ENCODE measurements around the gene DNAH9.

The DNAH9 gene

DNA sequence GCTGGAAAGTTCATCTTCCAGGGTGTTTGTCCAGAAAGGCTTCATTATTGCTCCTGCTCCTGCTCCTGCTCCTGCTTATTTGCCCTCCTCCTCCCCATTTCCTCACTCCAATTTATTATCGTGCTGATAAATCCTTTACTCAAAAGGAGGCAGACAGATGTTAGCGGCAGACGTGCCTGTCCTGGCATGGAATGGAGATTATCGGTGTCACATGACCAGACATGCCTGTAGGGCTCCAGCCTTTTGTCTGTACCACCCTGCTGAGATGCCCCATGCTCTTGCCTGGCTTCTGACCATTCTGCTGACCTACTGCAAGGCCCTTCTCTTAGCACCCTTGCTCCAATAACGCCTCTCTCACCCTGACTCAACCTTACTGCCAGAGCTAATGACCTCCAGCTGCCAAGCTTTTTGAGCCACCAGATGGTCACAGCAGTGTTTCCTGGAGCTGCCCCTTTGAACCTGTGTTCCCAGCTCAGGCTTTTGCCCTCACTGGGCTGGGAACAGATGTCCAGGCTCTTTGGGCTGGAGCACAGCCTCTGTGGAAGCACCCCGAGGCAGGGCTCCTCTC, 12.8 kb downstream of the DNAH9 start:
- no peak for DNase-seq (ENCODE audit: low read depth)

- DNase-seq (ENCODE audit: low read depth), result no peak
Observed at GRCh38 chr17:11612956-11613355, 14.7 kb downstream of the DNAH9 start.

DNA sequence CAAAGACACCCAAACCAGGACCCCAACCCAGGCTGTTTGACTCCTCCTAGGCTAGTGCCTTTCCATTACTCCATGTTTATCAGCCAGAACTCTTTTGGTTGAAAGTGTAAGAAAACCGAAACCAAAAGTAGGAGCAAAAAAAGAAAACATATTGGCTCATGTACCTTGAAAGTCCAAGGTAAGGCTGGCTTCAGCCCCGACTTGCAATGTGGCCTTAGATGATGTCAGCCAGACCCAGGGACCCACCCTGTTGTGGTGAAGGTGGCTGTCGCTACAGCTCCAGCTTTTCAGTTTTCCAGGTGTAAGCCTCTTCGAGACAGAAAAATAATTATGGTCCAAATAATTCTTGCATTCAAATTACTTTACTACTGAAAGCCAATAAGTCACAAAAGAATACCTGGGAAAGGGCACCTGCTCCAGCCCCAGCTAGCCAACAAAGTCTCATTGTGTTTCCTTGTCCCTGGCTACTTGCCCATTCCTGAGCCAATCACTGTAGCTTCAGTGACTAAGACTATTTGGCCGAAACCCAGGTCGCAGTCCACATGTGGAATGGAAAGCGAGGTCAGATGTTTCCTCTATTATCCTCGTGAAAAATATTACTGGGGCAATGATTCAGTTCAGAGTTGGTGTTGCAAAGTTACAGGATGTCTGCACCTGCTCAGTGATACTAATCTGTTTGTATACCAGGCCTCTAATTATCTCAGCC, 20.7 kb downstream of the DNAH9 start:
- DNase-seq (ENCODE audit: low read depth), result no peak

- DNase-seq (ENCODE audit: low read depth), result no peak
Observed at GRCh38 chr17:11622492-11622891, 24.2 kb downstream of the DNAH9 start.

GRCh38 chr17:11624976-11625375, 26.7 kb downstream of the DNAH9 start:
- no peak for DNase-seq (ENCODE audit: low read depth)

- no peak for DNase-seq (ENCODE audit: low read depth)
Observed at GRCh38 chr17:11625878-11626277, 27.6 kb downstream of the DNAH9 start.

- DNase-seq (ENCODE audit: low read depth), result no peak
Observed at GRCh38 chr17:11627301-11627940, 29.2 kb downstream of the DNAH9 start.

DNA sequence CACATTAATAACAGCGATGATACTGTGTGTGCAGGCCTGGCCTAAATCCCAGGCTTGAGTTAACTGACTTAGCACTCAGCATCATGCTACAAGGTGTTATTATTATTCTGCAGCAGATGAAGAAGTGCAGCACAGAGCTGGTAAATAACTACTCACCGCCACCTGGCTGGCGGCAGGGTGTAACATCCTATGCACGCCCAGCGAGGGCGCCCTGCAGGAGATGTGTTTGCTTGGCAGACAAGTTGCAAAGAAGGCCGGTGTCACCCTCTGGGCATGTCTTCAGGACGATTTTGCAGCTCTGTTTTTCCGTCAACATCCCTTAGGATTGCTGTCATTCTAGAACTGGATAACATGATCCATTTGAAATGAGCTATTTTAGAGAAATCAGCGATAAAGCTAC, 30.1 kb downstream of the DNAH9 start:
- no peak for DNase-seq (ENCODE audit: low read depth)

DNA sequence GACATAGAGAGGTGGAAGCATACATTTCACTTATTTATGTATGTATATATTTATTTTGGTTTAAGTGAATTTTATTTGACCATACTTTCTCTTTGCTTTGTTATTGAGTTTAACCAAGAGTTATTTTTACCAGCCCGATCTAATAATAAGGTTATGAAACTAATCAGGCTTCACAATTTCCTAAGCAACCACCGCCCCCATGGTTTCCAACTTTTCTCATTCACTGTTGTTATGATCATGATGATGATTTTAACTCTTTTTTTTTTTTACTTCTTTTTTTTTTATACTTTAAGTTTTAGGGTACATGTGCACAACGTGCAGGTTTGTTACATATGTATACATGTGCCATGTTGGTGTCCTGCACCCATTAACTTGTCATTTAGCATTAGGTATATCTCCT, 30.6 kb downstream of the DNAH9 start:
- no peak for DNase-seq (ENCODE audit: low read depth)

DNA sequence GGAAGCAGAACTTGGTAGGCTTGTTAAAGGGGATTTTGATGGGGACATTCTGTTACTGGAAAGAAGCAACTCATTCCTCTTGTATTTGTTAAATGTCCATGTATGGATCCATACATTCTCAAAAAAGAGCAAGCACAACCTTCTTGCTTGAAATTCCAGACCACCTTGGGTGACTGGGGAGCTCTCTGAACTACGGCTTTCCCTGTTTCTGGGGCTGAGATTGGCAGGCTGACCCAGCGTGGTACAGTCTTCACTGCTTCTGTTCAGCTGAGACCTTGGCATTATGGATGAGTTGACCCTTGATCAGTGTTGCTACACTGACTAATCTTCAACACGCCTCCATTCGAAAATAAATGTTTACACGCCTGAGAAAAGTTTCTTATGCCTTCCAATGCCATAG, 38.5 kb downstream of the DNAH9 start:
- no peak for DNase-seq (ENCODE audit: low read depth)

GRCh38 chr17:11637796-11638195, 39.5 kb downstream of the DNAH9 start:
- DNase-seq (ENCODE audit: low read depth), result no peak

- no peak for DNase-seq (ENCODE audit: low read depth)
Observed at GRCh38 chr17:11638700-11639265, 40.5 kb downstream of the DNAH9 start.

DNA sequence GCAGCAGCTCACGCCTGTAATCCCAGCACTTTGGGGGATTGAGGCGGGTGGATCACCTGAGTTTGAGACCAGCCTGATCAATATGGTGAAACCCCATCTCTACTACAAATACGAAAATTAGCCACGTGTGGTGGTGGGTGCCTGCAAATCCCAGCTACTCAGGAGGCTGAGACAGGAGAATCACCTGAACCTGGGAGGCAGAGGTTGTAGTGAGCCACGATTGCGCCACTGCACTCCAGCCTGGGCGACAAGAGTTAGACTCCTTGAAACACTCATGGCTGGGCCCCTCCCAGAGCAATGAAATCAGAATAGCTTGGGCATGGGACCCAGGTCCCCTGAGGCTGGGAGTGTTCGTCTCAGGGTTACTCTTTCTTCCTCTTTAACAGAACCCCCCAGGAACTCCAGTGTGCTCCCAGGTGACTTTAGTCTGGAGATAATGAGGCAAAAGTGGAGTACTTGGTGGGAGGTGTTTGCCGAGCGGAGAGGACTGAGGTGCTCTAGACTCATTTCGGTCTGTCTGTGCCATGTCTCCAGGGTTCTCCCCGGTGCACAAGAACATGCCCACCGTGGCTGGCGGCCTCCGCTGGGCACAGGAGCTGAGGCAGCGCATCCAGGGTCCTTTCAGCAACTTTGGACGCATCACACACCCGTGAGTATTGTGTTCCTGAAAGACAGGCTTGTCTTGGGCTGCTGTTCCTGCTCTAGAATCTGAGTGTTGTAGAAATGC, 41.6 kb downstream of the DNAH9 start:
- no peak for DNase-seq (ENCODE audit: low read depth)

GRCh38 chr17:11640463-11640814, 42.2 kb downstream of the DNAH9 start:
- DNase-seq (ENCODE audit: low read depth), result no peak

- no peak for DNase-seq (ENCODE audit: low read depth)
Observed at GRCh38 chr17:11641521-11642275, 43.4 kb downstream of the DNAH9 start.

DNA sequence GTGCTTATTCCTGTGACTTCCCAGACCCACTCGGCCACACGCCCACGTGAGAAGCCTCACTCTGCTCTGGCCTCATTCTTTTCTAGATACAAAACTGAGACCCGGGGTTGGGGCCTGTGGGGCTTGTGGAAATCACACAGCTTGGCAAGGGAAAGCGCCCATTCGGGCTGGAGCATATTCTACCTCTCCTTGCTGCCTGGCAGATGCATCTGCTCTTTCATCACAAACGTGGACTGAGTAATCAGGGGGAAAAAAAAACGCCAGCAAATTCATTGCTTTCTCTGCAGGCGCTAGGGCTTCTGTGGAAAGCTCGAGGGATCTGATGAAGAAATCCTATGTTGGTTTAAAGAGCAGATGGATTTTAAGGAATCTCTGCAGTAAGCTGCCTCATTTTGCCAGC, 44.4 kb downstream of the DNAH9 start:
- DNase-seq (ENCODE audit: low read depth), result no peak

DNA sequence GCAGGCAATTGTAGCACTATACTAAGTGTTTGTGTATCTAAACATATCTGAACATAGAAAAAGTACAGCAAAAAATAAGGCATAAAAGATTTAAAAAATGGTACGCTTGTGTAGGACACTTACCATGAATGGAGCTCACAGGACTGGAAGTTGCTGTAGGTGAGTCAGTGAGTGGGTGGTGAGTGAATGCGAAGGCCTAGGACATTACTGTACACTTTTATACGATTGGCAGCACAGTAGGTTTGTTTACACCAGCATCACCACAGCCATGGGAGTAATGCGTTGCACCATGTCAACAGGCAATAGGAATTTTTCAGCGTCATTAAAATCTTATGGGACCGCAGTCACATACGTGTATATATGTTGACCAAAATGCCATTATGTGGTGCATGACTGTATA, 45.6 kb downstream of the DNAH9 start:
- no peak for DNase-seq (ENCODE audit: low read depth)

GRCh38 chr17:11644265-11645212, 46.3 kb downstream of the DNAH9 start:
- DNase-seq (ENCODE audit: low read depth), result no peak

DNA sequence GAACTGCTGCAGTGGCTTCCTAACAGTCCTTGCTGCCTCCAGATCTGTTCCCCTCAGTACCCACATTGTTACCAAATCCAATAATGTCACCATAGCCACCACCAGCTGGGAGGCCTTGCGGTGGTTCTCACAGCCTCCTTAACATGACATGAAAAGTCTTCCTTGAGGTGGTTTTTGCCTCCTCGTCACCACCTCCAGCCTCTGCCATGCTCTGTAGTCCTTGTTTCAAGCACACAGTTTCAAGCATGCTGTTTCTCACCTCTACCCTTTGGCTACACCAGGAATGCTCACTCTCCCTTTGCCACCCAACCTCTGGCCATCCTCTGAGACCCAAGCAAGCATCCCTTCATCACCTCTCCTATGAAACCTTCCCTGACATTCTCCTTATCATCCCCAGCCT, 47.2 kb downstream of the DNAH9 start:
- DNase-seq (ENCODE audit: low read depth), result no peak

DNA sequence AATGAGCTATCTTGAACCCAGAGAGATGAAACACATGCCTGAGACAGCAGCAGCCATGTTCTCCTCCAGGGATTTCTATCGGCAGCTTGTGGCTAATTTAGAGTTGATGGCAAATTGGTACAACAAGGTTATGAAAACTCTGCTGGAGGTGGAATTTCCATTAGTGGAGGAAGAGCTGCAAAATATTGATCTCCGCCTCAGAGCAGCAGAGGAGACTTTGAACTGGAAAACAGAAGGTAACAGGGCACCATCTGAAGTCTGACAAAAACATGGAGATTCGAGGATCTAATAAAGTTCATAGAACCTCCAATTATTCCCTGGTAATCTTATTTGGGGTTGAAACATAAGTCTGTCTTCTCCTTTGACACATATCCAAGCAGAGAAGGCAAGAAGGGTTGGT, 52.8 kb downstream of the DNAH9 start:
- no peak for DNase-seq (ENCODE audit: low read depth)

DNA sequence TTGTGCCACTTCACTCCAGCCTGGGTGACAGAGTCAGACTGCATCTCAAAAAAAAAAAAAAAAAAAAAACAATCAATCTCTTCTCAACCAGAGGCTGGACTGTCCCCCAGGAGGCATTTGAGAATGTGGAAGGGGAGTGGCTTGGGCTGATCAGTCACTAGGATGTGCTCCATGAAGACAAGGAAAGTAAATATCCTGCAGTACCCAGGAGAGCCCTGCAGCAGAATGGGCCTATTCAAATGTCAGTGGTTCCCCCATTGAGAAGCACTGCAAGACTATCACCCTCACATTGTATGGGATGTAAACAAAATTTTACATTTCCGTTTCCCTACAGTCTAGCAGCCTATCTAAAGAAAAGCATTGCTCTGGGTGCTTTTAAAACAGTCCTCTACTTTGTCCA, 70.3 kb downstream of the DNAH9 start:
- DNase-seq (ENCODE audit: low read depth), result no peak
